TTC549 (cell line): ENCODE data around the gene PYDC2.
"Not testable (repeated sequence)": the region's sequence is repeated elsewhere in the genome, so short reads cannot be mapped to it uniquely, and the experiment has no call there.

Source experiments
- FAIRE-seq: peaks from 2 replicates; lab custom pipeline; 2012; peaks lifted over from hg19 to GRCh38; lab: Jason Lieb, UNC

PYDC2 gene

DNA sequence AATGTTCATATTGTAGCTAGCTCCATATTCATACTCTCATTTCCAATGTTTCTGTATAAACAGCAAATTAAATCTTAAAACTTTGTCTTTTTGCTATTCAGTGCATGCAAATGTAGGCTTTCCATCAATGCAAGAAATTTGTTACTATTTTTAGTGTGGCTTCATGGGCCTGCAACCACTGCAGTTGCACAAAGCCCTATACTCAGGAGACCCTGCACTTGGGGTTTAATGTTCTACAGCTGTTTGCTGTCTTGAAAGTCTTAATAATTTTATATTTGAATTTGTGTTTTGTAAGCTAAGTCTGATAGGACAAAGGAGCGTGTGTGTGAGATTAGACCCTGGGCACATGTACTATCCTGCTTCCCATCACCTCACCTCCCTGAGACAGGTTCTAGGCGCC is 9.6 kb downstream of the PYDC2 start:
- FAIRE-seq, result no peak

DNA sequence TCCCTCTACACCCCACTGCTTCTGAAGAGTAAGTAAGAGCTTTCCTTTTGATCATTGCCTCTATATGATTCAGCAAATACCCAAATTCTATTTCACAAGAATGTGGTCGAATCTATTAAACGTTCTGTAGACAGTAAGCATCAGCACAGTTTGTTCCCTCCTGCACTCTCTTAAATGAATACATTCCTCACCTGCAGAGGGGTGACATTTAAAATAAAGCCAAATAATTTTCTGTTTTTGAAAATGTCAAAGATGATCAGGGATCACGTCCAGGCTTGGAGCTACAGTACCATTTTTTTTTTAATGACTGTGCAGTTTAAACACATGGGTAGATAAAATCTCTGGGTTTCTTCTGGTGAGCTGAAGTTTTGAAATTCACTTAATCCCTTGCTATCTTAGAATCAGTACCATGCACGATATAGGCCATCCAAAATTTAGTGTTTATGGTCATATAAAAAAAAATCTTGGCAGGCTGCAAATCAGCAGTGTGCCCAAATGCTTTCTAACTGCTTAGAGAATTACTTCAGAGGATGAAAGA is 12.8 kb downstream of the PYDC2 start:
- no peak for FAIRE-seq

DNA sequence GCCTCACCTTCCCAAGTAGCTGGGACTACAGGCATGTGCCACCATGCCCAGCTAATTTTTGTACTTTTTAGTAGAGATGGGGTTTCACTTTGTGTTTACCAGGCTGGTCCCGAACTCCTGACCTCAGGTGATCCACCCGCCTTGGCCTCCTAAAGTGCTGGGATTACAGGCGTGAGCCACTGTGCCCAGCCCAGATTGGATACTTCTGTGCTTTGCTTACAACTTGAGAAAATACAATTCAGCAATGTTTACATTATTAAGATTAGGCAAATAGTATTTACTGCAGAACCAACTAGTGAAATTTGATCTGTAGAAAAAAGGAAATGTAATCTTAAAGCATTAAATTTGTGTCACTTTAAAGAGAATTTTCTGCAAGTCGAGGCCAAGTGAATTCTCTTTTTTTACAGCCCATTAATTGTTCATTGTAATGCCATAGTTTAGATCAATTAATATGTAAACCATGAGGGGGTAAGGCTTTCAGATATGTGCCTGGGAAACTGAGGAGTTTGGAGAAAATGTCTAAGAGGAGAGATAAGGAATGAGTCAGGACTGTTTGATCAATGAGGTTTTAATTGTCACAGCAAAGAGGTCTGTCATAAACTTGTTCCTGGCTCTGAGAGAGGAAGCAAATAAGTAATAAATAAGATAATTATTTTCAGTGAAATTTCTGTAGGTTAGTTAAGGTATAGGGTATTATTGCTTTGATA is 15.3 kb downstream of the PYDC2 start:
- no peak for FAIRE-seq

DNA sequence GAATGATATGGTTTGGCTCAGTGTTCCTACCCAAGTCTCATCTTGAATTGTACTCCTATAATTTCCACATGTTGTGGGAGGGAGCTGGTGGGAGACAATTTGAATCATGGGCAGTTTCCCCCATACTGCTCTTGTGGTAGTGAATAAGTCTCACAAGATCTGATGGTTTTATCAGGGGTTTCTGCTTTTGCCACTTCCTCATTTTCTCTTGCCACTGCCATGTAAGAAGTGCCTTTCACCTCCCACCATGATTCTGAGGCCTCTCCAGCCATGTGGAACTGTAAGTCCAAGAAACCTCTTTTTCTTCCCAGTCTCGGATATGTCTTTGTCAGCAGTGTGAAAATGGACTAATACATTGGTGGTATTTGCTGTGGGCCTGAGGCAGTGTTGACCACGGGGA is 23.0 kb downstream of the PYDC2 start:
- FAIRE-seq, result not testable (repeated sequence)

DNA sequence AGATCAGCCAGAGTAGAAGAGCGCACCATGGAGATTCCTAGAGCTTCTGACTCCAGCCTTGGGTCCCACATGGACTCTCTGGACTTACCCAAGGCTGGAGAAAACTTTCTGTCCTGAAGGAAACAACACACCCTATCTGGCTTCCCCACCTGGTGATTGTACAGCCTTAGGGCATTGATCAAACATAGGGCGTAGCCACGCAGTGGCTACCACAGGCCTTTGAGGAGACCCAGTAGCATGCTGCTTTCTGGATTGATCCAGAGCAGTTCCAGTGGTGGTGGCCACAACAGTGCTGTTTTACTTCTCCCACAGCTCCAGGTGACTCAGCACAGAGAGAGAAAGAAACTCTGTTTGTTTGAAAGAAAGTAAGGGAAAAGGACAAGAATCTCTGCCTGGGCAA is 23.5 kb downstream of the PYDC2 start:
- no peak for FAIRE-seq

DNA sequence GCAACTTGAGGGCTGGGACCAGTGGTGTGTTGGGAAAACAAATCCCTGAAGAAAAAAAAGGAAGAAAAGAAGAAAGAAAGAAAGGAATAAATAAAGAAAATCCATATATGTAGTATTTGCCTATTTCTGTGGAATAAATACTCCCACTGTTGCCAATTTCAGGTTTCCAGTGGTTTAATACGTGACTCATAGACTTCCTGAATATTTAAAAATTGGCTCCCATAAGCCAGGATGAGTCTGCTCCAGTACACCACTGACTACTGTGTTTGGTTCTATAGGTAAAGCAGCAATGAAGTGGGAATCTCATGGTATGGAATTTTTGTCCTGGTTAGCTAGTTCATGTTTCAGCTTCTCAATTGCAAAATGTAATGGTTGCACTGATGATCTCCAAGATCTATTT is 31.6 kb downstream of the PYDC2 start:
- no peak for FAIRE-seq

DNA sequence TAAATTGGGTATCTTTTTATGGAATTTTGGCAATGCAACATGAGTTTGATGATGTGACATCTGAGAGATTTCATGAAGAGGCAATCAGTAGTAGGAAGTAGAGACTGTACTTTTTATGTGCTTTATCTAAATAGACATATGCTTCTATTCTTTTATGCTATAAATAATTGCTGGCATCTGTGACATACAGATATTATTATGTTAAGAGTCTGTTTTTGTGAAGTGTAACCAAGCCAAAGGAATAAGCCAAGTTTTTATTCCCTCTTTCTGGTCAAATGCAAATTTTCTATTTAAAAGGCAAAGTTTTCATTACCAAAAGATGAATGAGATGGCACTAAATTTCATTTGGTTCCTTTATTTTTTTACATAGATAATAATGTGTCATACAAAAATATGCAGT is 32.4 kb downstream of the PYDC2 start:
- no peak for FAIRE-seq

DNA sequence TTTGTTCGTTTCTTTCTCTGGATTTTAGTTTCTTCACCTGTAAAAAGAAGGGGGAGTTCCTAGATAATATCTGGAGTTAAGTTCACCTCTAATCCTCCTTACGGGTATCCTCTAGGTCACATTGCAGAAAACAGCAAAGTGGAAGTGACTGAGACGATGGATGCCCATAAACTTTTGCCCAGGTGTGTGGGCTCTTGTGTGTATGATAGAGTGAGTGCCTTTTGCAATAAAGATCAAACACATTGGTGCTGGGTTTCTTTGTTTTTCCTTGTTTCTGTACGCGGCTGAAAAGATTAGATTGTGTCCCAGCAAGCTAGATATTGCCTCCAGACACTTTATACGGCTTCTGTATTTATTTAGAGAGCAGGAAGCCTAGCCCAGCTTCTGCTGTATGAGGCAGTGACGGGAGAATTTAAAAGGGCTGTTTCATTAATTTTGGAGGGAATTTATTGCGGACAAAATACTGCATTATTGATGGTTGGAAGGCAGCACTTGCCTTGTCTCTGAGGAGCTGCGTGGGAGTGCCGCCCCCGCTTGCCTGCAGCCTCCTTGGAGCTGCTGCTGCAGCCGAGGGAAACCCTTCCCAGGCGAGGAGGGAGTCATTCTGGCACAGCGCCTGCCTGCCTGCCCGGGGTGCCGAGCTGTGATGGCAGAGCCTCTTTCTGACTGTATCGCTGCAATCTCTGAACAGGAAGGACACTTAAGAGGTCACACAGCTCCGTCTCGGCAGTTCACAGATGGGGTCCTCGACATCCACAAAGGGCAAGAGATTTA is 38.5 kb downstream of the PYDC2 start:
- FAIRE-seq, result no peak

DNA sequence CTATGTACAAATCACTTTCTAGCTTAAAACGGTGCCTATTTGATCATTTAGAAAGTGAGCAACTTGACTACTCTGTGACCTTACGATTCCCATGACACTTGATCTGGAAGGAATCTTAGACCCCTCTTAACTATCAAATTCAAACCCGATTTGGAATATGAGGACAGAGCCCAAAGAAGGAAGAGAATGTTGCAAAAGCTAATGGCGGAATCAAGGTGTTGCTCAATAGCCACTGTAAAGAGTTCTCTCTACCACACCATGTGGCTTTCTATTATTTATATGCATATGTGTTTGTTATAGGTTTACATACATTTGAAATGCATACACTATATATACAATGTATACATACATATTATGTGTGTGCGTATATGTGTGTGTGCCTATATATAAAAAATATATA is 39.9 kb downstream of the PYDC2 start:
- no peak for FAIRE-seq

DNA sequence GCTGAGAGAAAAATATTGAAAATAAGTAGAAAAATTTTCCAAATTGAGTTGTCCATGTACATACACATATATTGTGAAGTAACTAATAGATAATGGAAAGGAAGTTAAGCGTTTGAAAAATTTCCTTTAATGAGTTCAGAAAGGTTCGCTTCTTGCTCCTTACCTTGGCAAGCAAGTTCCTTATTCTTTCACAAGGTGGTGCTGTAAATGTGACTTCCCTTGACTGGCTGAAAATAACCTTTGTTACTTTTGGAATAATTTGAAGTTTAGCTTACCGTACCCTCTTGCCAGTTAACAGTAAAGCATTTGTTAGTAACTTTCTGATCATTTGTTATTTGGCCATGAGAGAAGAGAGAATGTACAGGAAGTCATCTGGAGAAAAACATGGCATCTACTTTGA is 41.6 kb downstream of the PYDC2 start:
- FAIRE-seq, result no peak

DNA sequence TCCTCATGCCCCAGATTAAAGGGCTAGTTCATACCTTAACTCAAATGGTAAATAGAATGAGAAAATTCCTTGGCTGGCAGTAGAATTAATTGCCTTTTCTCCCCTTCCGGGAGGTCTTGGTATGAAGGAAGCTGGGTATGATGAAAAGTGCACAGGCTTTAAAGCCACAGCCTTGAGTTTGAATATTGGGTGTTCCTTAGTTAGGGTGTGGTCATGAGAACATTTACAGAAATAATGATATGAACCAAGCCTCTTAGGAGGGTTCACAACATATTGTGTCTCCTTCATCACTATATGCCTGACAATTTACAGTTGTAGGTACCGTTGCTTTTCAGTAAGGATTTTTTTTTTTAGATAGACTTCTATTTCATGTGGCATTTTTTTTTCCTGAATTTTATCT is 48.1 kb downstream of the PYDC2 start:
- no peak for FAIRE-seq
